Measurements from ENCODE around the gene RBPJ.

- TF ChIP-seq, protein P1, sequence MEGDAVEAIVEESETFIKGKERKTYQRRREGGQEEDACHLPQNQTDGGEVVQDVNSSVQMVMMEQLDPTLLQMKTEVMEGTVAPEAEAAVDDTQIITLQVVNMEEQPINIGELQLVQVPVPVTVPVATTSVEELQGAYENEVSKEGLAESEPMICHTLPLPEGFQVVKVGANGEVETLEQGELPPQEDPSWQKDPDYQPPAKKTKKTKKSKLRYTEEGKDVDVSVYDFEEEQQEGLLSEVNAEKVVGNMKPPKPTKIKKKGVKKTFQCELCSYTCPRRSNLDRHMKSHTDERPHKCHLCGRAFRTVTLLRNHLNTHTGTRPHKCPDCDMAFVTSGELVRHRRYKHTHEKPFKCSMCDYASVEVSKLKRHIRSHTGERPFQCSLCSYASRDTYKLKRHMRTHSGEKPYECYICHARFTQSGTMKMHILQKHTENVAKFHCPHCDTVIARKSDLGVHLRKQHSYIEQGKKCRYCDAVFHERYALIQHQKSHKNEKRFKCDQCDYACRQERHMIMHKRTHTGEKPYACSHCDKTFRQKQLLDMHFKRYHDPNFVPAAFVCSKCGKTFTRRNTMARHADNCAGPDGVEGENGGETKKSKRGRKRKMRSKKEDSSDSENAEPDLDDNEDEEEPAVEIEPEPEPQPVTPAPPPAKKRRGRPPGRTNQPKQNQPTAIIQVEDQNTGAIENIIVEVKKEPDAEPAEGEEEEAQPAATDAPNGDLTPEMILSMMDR (IDR thresholded peaks at IDR 0.05) = no peak
- TF ChIP-seq EZH2phosphoT487 (IDR thresholded peaks at IDR 0.05) (no peak), EZH2 (IDR thresholded peaks at IDR 0.05) (no peak)
Measured at GRCh38 chr4:26273616-26273980, 47.2 kb upstream of the RBPJ start.
